ENCODE measurements around the gene TRMT61B. TPM values are rescaled to one million over a fixed set of nuclear protein-coding genes. Genes with fewer than 3 reads are reported as not detected.
A peak's percentile ranks its signal among the peaks of the same experiment; 100 is the strongest.

Gene TRMT61B
- total and polyA plus RNA-seq, 8 donors: 2.3 to 24.4 (median 18.1) TPM

GRCh38 chr2:28868611-28869010 is 1.5 kb downstream of the TRMT61B start:
- H3K9me3 ChIP-seq: no peaks in the 10 kb centered on the region
- peak overlapping the region; percentile 62 to 100 (median 96) for H3K4me3 ChIP-seq
- DNase-seq: no peak
- intact Hi-C loops (cut with DNase I; ENCODE audit: low total_unique reads): no loop called here
- H3K27me3 ChIP-seq: no peaks in the 10 kb centered on the region
- 76 to 85% (median 79%) methylated on average over 12 of the region's 12 CpGs for WGBS, 5 donors
- no peak overlapping the region for H3K27ac ChIP-seq
- peaks cover 0 to 15% (median 13%) of the 10 kb centered on the region in 4 donors for H3K36me3 ChIP-seq
- TF ChIP-seq POLR2A (IDR thresholded peaks at IDR 0.05) (no peak), POLR2AphosphoS5 (IDR thresholded peaks at IDR 0.05) (no peak), CTCF (IDR thresholded peaks at IDR 0.05) (no peak), EP300 (IDR thresholded peaks at IDR 0.05) (no peak)
- H3K4me1 ChIP-seq: peaks cover 25 to 69% (median 56%) of the 10 kb centered on the region in 4 donors

GRCh38 chr2:28855977-28856376 is 14.1 kb downstream of the TRMT61B start:
- no peak overlapping the region for H3K27ac ChIP-seq
- intact Hi-C loops (cut with DNase I; ENCODE audit: low total_unique reads): no loop called here
- DNase-seq: no peak
- H3K9me3 ChIP-seq: no peaks in the 10 kb centered on the region
- H3K4me1 ChIP-seq: no peaks in the 10 kb centered on the region
- TF ChIP-seq POLR2A (IDR thresholded peaks at IDR 0.05) (no peak), CTCF (IDR thresholded peaks at IDR 0.05) (no peak), EP300 (IDR thresholded peaks at IDR 0.05) (no peak), POLR2AphosphoS5 (IDR thresholded peaks at IDR 0.05) (no peak)
- H3K36me3 ChIP-seq: peaks cover 0 to 62% (median 32%) of the 10 kb centered on the region in 4 donors
- no peaks in the 10 kb centered on the region for H3K27me3 ChIP-seq
- H3K4me3 ChIP-seq: no peak overlapping the region

GRCh38 chr2:28855193-28855592 is 14.9 kb downstream of the TRMT61B start:
- DNase-seq: no peak
- TF ChIP-seq EP300 (IDR thresholded peaks at IDR 0.05) (no peak), CTCF (IDR thresholded peaks at IDR 0.05) (no peak), POLR2A (IDR thresholded peaks at IDR 0.05) (no peak), POLR2AphosphoS5 (IDR thresholded peaks at IDR 0.05) (no peak)
- WGBS, 5 donors: 91 to 98% (median 93%) methylated on average over 1 of the region's 1 CpG
- no peak overlapping the region for H3K27ac ChIP-seq
- H3K27me3 ChIP-seq: no peaks in the 10 kb centered on the region
- intact Hi-C loops (cut with DNase I; ENCODE audit: low total_unique reads): no loop called here
- no peaks in the 10 kb centered on the region for H3K9me3 ChIP-seq
- no peaks in the 10 kb centered on the region for H3K4me1 ChIP-seq
- peaks cover 0 to 55% (median 27%) of the 10 kb centered on the region in 4 donors for H3K36me3 ChIP-seq
- no peak overlapping the region for H3K4me3 ChIP-seq

- no peak for DNase-seq
- intact Hi-C loops (cut with DNase I; ENCODE audit: low total_unique reads): no loop called here
- no peaks in the 10 kb centered on the region for H3K27me3 ChIP-seq
- TF ChIP-seq EP300 (IDR thresholded peaks at IDR 0.05): no peak
- TF ChIP-seq POLR2A (IDR thresholded peaks at IDR 0.05): no peak
- TF ChIP-seq POLR2AphosphoS5 (IDR thresholded peaks at IDR 0.05): no peak
- TF ChIP-seq CTCF (IDR thresholded peaks at IDR 0.05): no peak
- H3K4me3 ChIP-seq: no peak overlapping the region
- H3K9me3 ChIP-seq: no peaks in the 10 kb centered on the region
- H3K4me1 ChIP-seq: no peaks in the 10 kb centered on the region
- H3K27ac ChIP-seq: no peak overlapping the region
- WGBS, 5 donors: 62 to 63% (median 63%) methylated on average over 3 of the region's 3 CpGs
- H3K36me3 ChIP-seq: peaks cover 0 to 15% (median 8%) of the 10 kb centered on the region in 4 donors
Observed at GRCh38 chr2:28842042-28842441, 28.1 kb downstream of the TRMT61B start.
